WTC11 (cell line): ENCODE data around the gene PRM2. TPM values are rescaled to one million over a fixed set of nuclear protein-coding genes. Genes with fewer than 3 reads are reported as not detected.

Source experiments
- ATF6 ChIP-seq: sonication (generic); formaldehyde crosslinking; IDR thresholded peaks from 2 replicates; pipeline ENCODE4 v1.8.1; 2023; ENCODE audit warnings: mild to moderate bottlenecking, missing genetic modification reagents
- CBFB ChIP-seq: sonication (generic); formaldehyde crosslinking; IDR thresholded peaks from 2 replicates; pipeline ENCODE4 v1.8.1; 2022; ENCODE audit warnings: mild to moderate bottlenecking, low read depth, missing genetic modification reagents
- CREM ChIP-seq: sonication (generic); formaldehyde crosslinking; IDR thresholded peaks from 2 replicates; pipeline ENCODE4 v1.8.1; 2022; ENCODE audit warnings: mild to moderate bottlenecking, missing genetic modification reagents, moderate library complexity
- E2F1 ChIP-seq: sonication (generic); formaldehyde crosslinking; IDR thresholded peaks from 2 replicates; pipeline ENCODE4 v1.8.0; 2022; ENCODE audit warnings: mild to moderate bottlenecking, missing genetic modification reagents
- ETV6 ChIP-seq: sonication (generic); formaldehyde crosslinking; IDR thresholded peaks from 2 replicates; pipeline ENCODE4 v1.8.1; 2022; ENCODE audit warnings: mild to moderate bottlenecking, missing genetic modification reagents
- FOXK1 ChIP-seq: sonication (generic); formaldehyde crosslinking; IDR thresholded peaks from 2 replicates; pipeline ENCODE4 v1.8.0; 2022; ENCODE audit warnings: mild to moderate bottlenecking, moderate library complexity, missing genetic modification reagents
- FOXP4 ChIP-seq: sonication (generic); formaldehyde crosslinking; IDR thresholded peaks from 2 replicates; pipeline ENCODE4 v1.8.0; 2022; ENCODE audit warnings: mild to moderate bottlenecking, missing genetic modification reagents
- KAT7 ChIP-seq: sonication (generic); formaldehyde crosslinking; IDR thresholded peaks from 2 replicates; pipeline ENCODE4 v1.8.1; 2023; ENCODE audit warnings: missing genetic modification reagents, mild to moderate bottlenecking, borderline replicate concordance
- MYBL2 ChIP-seq: sonication (generic); formaldehyde crosslinking; IDR thresholded peaks from 2 replicates; pipeline ENCODE4 v1.8.1; 2023; ENCODE audit warnings: mild to moderate bottlenecking, moderate library complexity, missing genetic modification reagents
- NFE2L1 ChIP-seq: sonication (generic); formaldehyde crosslinking; IDR thresholded peaks from 2 replicates; pipeline ENCODE4 v1.8.1; 2023; ENCODE audit warnings: missing genetic modification reagents
- NR3C1 ChIP-seq: sonication (generic); formaldehyde crosslinking; conservative IDR thresholded peaks from 2 replicates; pipeline ENCODE4 v1.8.1; 2023; ENCODE audit warnings: low read depth, mild to moderate bottlenecking, missing genetic modification reagents
- SOX15 ChIP-seq: fragments of 250-450 bp; sonication (Bioruptor Pico); IDR thresholded peaks from 2 replicates; pipeline ENCODE4 v1.9.0; 2021; ENCODE audit warnings: mild to moderate bottlenecking
- SP1 ChIP-seq: sonication (generic); formaldehyde crosslinking; conservative IDR thresholded peaks from 2 replicates; pipeline ENCODE4 v1.8.1; 2022; ENCODE audit warnings: missing genetic modification reagents
- TEAD1 ChIP-seq: sonication (generic); formaldehyde crosslinking; IDR thresholded peaks from 2 replicates; pipeline ENCODE4 v1.8.0; 2022; ENCODE audit warnings: mild to moderate bottlenecking, missing genetic modification reagents
- ZBTB21 ChIP-seq: sonication (generic); formaldehyde crosslinking; IDR thresholded peaks from 2 replicates; pipeline ENCODE4 v1.8.1; 2023; ENCODE audit warnings: mild to moderate bottlenecking, missing genetic modification reagents, borderline replicate concordance
- ZNF232 ChIP-seq: sonication (generic); formaldehyde crosslinking; IDR thresholded peaks from 2 replicates; pipeline ENCODE4 v1.8.0; 2022; ENCODE audit warnings: mild to moderate bottlenecking, missing genetic modification reagents
- ZNF317 ChIP-seq: sonication (generic); formaldehyde crosslinking; IDR thresholded peaks from 2 replicates; pipeline ENCODE4 v1.8.1; 2023; ENCODE audit warnings: low read depth, mild to moderate bottlenecking, moderate library complexity, missing genetic modification reagents, borderline replicate concordance
- ZNF423 ChIP-seq: fragments of 250-450 bp; sonication (Bioruptor Pico); IDR thresholded peaks from 2 replicates; pipeline ENCODE4 v2.1.2; 2022; ENCODE audit warnings: mild to moderate bottlenecking, moderate library complexity
- ZSCAN18 ChIP-seq: fragments of 250-450 bp; sonication (Bioruptor Pico); IDR thresholded peaks from 2 replicates; pipeline ENCODE4 v2.1.2; 2022; ENCODE audit warnings: mild to moderate bottlenecking, moderate library complexity
- total RNA-seq: library from RNA; stranded (reverse); gene quantifications from 3 replicates; pipeline ENCODE4 v1.2.3, GENCODE V29; 2021
- TF ChIP-seq, protein P1 (sequence below): sonication (generic); formaldehyde crosslinking; IDR thresholded peaks from 2 replicates; pipeline ENCODE4 v1.8.1; 2022; ENCODE audit warnings: mild to moderate bottlenecking, moderate library complexity, missing genetic modification reagents
- TF ChIP-seq, protein P2 (sequence below): sonication (generic); formaldehyde crosslinking; IDR thresholded peaks from 2 replicates; pipeline ENCODE4 v1.8.1; 2023; ENCODE audit warnings: mild to moderate bottlenecking, missing genetic modification reagents, borderline replicate concordance
- TF ChIP-seq, protein P3 (sequence below): sonication (generic); formaldehyde crosslinking; IDR thresholded peaks from 2 replicates; pipeline ENCODE4 v1.8.0; 2023; ENCODE audit warnings: mild to moderate bottlenecking, missing genetic modification reagents
- TF ChIP-seq, protein P4 (sequence below): fragments of 200-600 bp; IDR thresholded peaks from 2 replicates; pipeline ENCODE4 v1.8.0; 2022; ENCODE audit warnings: antibody characterized with exemption

PRM2 gene
- total RNA-seq, 1 experiment from 2014 or later = not detected

GRCh38 chr16:11315510-11315909 lies 39.2 kb upstream of the PRM2 start (continued):
- TF ChIP-seq FOXP4 (CRISPR knock-in tag) (no peak; the same call in 1 of the 2 replicates), ZNF423 (CRISPR knock-in tag) (peak; percentile 61), NR3C1 (CRISPR knock-in tag) (no peak), ZBTB21 (CRISPR knock-in tag) (no peak), TEAD1 (peak; percentile 99), NFE2L1 (CRISPR knock-in tag) (no peak), E2F1 (CRISPR knock-in tag) (no peak), ZNF232 (0 out of 2 replicates have a peak, but pooled peaks have one; percentile 22), MYBL2 (CRISPR knock-in tag) (no peak), ETV6 (CRISPR knock-in tag) (peak; percentile 91), CREM (CRISPR knock-in tag) (no peak), ATF6 (CRISPR knock-in tag) (no peak), CBFB (CRISPR knock-in tag) (0 out of 2 replicates have a peak, but pooled peaks have one; percentile 37), SOX15 (CRISPR knock-in tag) (no peak), ZNF317 (CRISPR knock-in tag) (no peak), SP1 (CRISPR knock-in tag) (0 out of 2 replicates have a peak, but pooled peaks have one; percentile 49), KAT7 (CRISPR knock-in tag) (no peak), FOXK1 (CRISPR knock-in tag) (peak; percentile 51), ZSCAN18 (CRISPR knock-in tag) (no peak)
- TF ChIP-seq, protein P1, sequence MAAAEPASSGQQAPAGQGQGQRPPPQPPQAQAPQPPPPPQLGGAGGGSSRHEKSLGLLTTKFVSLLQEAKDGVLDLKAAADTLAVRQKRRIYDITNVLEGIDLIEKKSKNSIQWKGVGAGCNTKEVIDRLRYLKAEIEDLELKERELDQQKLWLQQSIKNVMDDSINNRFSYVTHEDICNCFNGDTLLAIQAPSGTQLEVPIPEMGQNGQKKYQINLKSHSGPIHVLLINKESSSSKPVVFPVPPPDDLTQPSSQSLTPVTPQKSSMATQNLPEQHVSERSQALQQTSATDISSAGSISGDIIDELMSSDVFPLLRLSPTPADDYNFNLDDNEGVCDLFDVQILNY (CRISPR knock-in tag) = 0 out of 2 replicates have a peak, but pooled peaks have one; percentile 47
- TF ChIP-seq, protein P2, sequence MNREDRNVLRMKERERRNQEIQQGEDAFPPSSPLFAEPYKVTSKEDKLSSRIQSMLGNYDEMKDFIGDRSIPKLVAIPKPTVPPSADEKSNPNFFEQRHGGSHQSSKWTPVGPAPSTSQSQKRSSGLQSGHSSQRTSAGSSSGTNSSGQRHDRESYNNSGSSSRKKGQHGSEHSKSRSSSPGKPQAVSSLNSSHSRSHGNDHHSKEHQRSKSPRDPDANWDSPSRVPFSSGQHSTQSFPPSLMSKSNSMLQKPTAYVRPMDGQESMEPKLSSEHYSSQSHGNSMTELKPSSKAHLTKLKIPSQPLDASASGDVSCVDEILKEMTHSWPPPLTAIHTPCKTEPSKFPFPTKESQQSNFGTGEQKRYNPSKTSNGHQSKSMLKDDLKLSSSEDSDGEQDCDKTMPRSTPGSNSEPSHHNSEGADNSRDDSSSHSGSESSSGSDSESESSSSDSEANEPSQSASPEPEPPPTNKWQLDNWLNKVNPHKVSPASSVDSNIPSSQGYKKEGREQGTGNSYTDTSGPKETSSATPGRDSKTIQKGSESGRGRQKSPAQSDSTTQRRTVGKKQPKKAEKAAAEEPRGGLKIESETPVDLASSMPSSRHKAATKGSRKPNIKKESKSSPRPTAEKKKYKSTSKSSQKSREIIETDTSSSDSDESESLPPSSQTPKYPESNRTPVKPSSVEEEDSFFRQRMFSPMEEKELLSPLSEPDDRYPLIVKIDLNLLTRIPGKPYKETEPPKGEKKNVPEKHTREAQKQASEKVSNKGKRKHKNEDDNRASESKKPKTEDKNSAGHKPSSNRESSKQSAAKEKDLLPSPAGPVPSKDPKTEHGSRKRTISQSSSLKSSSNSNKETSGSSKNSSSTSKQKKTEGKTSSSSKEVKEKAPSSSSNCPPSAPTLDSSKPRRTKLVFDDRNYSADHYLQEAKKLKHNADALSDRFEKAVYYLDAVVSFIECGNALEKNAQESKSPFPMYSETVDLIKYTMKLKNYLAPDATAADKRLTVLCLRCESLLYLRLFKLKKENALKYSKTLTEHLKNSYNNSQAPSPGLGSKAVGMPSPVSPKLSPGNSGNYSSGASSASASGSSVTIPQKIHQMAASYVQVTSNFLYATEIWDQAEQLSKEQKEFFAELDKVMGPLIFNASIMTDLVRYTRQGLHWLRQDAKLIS (CRISPR knock-in tag) = no peak
- TF ChIP-seq, protein P3, sequence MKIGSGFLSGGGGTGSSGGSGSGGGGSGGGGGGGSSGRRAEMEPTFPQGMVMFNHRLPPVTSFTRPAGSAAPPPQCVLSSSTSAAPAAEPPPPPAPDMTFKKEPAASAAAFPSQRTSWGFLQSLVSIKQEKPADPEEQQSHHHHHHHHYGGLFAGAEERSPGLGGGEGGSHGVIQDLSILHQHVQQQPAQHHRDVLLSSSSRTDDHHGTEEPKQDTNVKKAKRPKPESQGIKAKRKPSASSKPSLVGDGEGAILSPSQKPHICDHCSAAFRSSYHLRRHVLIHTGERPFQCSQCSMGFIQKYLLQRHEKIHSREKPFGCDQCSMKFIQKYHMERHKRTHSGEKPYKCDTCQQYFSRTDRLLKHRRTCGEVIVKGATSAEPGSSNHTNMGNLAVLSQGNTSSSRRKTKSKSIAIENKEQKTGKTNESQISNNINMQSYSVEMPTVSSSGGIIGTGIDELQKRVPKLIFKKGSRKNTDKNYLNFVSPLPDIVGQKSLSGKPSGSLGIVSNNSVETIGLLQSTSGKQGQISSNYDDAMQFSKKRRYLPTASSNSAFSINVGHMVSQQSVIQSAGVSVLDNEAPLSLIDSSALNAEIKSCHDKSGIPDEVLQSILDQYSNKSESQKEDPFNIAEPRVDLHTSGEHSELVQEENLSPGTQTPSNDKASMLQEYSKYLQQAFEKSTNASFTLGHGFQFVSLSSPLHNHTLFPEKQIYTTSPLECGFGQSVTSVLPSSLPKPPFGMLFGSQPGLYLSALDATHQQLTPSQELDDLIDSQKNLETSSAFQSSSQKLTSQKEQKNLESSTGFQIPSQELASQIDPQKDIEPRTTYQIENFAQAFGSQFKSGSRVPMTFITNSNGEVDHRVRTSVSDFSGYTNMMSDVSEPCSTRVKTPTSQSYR = peak; percentile 94
- TF ChIP-seq, protein P4, sequence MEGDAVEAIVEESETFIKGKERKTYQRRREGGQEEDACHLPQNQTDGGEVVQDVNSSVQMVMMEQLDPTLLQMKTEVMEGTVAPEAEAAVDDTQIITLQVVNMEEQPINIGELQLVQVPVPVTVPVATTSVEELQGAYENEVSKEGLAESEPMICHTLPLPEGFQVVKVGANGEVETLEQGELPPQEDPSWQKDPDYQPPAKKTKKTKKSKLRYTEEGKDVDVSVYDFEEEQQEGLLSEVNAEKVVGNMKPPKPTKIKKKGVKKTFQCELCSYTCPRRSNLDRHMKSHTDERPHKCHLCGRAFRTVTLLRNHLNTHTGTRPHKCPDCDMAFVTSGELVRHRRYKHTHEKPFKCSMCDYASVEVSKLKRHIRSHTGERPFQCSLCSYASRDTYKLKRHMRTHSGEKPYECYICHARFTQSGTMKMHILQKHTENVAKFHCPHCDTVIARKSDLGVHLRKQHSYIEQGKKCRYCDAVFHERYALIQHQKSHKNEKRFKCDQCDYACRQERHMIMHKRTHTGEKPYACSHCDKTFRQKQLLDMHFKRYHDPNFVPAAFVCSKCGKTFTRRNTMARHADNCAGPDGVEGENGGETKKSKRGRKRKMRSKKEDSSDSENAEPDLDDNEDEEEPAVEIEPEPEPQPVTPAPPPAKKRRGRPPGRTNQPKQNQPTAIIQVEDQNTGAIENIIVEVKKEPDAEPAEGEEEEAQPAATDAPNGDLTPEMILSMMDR = no peak
